ENCODE results near the gene ALPK3.

The ALPK3 gene

DNA sequence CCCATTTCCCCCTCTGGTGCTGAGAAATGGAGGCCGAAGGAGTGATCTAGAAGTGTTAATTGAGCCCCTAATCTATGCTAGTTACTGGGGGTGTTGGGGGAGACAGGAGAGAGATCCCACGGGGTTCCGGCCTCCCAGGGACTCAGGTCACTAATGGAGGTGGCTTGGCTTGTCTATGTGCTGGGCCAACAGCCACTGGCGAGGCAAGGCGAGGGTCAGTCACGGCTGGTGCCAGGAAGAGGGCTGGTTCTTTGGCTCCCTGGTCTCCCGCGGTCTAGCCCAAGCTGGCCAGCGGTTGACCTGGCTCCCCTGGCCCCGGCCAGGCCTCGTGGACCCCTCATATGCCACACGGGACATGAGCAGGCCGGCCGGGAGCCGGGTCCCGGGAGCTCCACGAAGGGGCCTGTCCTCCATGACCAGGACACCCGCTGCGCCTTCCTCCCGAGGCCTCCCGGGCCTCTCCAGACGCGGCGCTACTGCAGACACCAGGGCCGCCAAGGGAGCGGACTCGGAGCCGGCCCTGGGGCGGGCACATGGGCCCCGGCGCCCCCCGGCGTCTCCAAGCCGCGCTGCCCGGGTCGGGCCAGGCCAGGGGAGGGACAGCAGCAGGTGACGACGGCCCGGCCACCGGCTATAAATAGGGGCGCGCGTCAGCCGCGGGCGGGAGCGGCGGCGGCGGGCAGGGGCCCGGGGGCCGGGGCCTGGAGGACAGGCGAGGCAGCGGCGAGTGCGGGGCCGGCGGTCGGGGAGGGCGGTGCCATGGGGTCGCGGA is at the start of gene ALPK3:
TSS of gene ALPK3 (plus strand) at position 663 of the 772 bp plus-strand sequence. CDS start at position 760, 97 bp downstream.
- DNase-seq (ENCODE audit: low spot score): no peak

DNA sequence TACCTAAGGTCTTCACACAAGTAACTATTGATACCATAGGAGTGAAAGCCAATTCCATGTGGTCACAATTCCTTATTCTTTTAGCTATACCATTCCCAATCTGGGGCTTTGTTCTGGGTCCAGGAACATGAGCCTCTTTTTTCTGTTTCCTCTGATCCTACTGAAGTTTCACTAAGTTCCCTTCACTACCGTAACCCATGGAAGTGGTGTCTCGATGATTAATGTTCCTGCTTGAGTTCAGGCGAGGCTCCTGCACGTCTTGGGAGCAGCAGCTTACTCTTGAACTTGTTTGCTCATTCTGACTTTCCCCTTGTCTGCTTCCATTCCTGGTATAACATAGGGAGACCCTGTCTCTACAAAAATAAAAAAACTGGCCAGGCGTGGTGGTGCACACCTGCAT is 45.1 kb upstream of the ALPK3 start:
- DNase-seq (ENCODE audit: low spot score): no peak

DNA sequence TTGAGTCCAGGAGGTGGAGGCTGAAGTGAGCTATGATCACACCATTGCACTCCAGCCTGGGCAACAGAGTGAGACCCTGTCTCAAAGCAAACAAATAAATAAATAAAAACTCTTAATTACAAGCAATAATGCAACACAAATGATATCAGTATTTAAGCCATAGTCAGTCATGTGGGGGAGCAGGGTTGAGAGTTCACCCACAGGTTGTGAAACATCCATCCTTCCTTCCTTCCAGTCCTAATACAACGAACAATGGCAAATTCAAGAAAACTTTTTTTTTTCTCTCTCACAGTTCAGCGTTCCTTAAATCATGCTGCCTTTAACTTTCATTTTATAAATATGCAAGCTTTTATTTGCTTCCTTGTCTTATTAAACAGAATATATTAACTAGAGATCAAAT is 44.7 kb upstream of the ALPK3 start:
- no peak for DNase-seq (ENCODE audit: low spot score)

GRCh38 chr15:84773716-84774115 is 43.4 kb upstream of the ALPK3 start:
- no peak for DNase-seq (ENCODE audit: low spot score)

DNA sequence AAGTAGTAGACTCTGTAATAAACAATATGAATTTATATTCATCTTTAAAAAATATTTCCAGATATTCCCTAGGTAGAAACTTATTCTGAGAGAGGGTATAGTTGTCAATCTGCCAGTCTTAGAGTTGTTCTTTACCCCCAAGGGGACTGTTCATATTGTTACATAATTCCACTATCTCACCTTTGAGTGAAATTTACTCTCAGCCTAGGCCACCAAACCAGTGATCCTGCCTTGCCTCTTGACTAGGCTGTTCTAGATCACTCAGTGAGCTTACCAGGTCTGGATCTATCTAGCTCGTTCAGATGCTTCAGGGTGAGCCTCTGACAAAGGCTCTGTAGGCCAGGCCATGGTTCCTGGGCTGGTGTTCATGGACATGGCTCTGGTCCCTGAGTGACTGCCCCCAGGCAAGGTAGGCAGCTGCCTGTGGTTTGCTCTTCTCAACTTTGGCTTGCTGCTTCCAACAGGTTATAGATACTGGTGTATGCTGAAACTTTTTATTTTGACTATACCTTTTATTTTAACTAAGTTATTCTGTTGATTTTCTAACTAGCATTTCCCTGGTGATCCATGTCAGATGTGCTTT is 41.2 kb upstream of the ALPK3 start:
- DNase-seq (ENCODE audit: low spot score): no peak

- DNase-seq (ENCODE audit: low spot score): no peak
Observed at GRCh38 chr15:84778194-84778593, 39.0 kb upstream of the ALPK3 start.

DNA sequence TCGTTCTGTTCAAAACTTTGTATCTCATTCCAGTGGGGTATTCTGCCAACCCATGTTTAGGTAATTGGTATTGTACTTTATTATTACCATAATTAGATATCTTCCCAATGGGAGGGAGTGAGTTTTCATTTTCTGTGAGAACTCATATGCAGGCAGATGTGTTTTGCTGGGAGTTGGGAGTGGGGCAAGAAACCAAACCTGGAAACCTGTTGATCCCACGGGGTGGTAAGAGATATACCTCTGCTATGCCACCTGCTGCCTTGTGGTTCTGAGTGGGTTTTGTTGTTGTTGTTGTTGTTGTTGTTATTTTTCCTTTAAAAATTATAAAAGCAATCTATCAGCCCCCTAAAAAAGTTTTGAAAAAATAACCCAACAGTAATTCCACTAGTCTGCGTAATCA is 36.7 kb upstream of the ALPK3 start:
- DNase-seq (ENCODE audit: low spot score): no peak

DNA sequence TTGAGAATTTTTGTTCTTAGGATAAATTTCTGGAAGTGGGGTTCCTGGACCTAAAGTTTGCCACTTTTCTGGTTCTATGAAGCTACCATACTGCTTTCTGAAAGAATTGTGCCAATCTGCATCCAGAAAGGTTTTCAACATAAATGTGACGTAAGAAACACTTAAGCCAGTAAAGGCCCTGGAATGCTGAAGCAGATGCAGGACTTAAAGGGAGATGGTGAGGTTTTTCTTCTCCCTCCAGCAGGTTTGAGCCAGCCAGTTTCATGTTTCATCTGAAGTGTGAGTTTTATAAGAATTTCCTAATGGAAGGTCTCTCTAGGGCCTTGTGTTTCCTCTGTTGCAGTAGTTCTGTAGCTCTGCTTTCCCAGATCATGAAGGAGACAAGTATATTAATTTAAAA is 35.7 kb upstream of the ALPK3 start:
- no peak for DNase-seq (ENCODE audit: low spot score)

- DNase-seq (ENCODE audit: low spot score): no peak
Observed at GRCh38 chr15:84782346-84782745, 34.8 kb upstream of the ALPK3 start.

DNA sequence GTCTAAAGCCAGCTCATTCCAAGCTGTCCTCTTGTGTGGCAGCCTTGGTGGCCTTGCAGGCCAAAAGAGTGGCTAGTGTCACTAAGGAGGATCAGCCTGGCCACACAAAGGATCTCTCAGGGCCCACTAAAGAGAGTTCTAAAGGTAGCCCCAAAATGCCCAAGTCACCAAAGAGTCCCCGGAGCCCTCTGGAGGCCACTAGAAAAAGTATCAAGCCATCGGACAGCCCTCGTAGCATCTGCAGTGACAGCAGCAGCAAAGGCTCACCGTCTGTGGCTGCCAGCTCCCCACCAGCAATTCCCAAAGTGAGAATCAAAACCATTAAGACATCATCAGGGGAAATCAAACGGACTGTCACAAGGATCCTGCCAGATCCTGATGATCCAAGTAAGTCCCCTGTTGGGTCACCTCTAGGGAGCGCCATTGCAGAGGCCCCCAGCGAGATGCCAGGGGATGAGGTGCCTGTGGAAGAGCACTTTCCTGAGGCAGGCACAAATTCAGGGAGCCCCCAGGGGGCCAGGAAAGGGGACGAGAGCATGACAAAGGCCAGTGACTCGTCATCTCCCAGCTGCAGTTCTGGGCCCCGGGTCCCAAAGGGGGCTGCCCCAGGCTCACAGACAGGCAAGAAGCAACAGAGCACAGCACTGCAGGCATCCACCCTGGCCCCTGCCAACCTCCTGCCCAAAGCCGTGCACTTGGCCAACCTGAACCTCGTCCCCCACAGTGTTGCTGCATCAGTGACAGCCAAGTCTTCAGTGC is 33.5 kb upstream of the ALPK3 start:
- peak; percentile 64 for DNase-seq (ENCODE audit: low spot score)

DNA sequence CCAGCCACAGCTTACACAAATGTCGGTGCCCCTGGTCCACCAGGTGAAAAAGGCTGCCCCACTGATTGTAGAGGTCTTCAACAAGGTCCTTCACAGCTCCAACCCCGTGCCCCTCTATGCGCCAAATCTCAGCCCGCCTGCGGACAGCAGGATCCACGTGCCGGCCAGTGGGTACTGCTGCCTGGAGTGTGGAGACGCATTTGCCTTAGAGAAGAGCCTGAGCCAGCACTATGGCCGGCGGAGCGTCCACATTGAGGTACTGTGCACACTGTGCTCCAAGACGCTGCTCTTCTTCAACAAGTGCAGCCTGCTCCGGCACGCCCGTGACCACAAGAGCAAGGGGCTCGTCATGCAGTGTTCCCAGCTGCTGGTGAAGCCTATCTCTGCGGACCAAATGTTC is 32.9 kb upstream of the ALPK3 start:
- DNase-seq (ENCODE audit: low spot score): no peak

GRCh38 chr15:84785053-84785452 is 32.1 kb upstream of the ALPK3 start:
- no peak for DNase-seq (ENCODE audit: low spot score)

GRCh38 chr15:84788500-84788899 is 28.7 kb upstream of the ALPK3 start:
- no peak for DNase-seq (ENCODE audit: low spot score)

DNA sequence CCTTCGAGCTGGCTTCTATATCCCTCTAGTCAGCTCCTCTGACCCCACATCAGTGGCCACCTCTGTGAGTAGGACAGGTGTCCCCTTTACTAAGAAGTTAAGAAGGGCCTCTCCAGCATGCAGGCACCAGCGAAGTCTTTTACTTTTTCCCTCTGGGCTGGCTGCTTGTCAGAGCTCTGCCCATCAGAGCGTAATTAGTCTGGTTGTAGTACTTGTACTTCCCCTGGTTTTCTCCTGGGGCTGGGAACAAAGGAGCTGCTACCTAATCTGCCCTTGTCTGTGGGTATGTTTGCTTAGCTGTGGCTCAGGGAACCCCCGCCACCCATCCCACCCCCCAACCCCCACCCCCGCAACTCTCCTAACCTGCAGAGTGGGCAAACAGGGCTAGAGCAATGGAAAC is 27.4 kb upstream of the ALPK3 start:
- no peak for DNase-seq (ENCODE audit: low spot score)

GRCh38 chr15:84790676-84791075 is 26.5 kb upstream of the ALPK3 start:
- no peak for DNase-seq (ENCODE audit: low spot score)

GRCh38 chr15:84791763-84792162 is 25.4 kb upstream of the ALPK3 start:
- DNase-seq (ENCODE audit: low spot score): no peak

DNA sequence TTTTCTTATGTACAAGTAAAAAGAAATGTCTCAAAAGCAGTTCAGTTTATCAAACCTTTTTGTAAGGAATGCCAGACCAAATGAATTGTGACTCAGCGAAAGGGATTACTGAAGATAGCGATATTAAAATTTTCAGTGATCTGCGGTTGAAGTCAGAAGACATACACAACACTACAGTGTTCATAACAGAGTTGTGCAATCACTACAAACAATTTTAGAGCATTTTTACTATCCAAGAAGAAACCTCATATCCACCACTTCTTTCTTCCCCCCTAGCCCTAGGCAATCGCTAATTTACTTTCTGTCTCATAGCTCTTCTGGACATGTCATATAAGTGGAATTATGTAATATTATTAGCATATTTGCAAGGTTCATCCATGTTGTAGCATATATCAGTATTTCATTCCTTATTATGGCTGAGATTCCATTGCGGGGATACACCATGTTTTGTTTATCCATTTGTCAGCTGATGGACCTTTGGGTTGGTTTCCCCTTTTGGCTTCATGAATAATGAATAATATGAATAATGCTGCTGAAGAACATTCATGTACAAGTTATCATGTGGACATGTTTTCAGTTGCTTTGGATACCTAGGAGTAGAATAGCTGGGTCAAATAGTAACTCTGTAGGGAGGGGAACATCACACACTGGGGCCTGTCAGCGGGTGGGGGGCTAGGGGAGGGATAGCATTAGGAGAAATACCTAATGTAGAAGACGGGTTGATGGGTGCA is 23.6 kb upstream of the ALPK3 start:
- DNase-seq (ENCODE audit: low spot score): no peak

GRCh38 chr15:84794162-84794547 is 23.0 kb upstream of the ALPK3 start:
- DNase-seq (ENCODE audit: low spot score): no peak

GRCh38 chr15:84795186-84795585 is 22.0 kb upstream of the ALPK3 start:
- no peak for DNase-seq (ENCODE audit: low spot score)

DNA sequence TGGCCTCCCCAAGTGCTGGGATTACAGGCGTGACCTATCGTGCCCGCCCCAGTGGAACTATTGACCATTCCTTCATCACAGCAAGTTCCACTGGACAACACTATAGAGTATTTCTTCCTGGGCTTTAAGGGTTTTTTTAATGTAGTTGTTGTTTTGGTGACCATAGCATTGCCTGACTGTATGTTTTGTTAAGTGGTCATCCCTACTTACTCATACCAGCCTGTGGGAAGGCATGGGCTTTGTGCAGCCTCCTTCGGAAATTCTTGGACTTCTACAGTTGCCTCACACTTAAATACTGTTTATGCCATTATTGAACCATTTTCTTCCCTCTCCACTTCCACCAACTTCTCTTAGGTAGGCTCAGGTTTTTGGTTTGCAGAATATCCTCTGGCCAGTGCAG is 19.9 kb upstream of the ALPK3 start:
- no peak for DNase-seq (ENCODE audit: low spot score)

GRCh38 chr15:84797801-84798200 is 19.4 kb upstream of the ALPK3 start:
- DNase-seq (ENCODE audit: low spot score): no peak

DNA sequence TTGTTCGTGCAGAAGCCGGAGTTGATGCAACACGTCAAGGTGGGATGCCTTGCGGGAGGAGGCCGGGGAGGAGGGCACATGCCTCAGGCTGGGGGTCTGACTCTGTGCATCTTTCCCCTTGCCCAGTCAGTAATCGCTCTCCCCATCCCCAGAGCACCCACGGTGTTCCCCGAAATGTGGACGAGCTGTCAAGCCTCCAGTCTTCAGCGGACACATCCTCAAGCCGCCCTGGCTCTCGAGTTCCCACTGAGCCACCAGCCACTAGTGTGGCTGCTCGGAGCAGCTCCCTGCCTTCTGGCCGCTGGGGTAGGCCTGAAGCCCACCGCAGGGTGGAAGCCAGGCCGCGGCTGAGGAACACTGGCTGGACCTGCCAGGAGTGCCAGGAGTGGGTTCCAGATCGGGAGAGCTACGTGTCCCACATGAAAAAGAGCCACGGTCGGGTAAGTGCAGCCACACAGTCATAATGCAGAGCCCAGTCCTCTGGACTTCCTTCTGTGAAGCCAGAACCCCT is 18.7 kb upstream of the ALPK3 start:
- no peak for DNase-seq (ENCODE audit: low spot score)
